Stimulated activated CD8-positive, alpha-beta memory T cell treated with anti-CD3 and anti-CD28 coated beads, Interleukin-4, amount 100 ng/mL, for 48 hours (primary cell): ENCODE results near the gene XRCC2.
A peak's percentile ranks its signal among the peaks of the same experiment; 100 is the strongest.
"Not testable (repeated sequence)": the region's sequence is repeated elsewhere in the genome, so short reads cannot be mapped to it uniquely, and the experiment has no call there.

ENCODE experiments used
- DNase-seq: peaks from one replicate; pipeline ENCODE4 v3.0.0-alpha.2; 2020

XRCC2 gene

GRCh38 chr7:152675759-152676636, at the start of gene XRCC2:
Gene XRCC2 (minus strand): TSS chr7:152676141. CDS start chr7:152676079, 62 bp downstream.
- peak; percentile 97 for DNase-seq

GRCh38 chr7:152723364-152723763, 47.4 kb upstream of the XRCC2 start:
- DNase-seq: no peak

DNA sequence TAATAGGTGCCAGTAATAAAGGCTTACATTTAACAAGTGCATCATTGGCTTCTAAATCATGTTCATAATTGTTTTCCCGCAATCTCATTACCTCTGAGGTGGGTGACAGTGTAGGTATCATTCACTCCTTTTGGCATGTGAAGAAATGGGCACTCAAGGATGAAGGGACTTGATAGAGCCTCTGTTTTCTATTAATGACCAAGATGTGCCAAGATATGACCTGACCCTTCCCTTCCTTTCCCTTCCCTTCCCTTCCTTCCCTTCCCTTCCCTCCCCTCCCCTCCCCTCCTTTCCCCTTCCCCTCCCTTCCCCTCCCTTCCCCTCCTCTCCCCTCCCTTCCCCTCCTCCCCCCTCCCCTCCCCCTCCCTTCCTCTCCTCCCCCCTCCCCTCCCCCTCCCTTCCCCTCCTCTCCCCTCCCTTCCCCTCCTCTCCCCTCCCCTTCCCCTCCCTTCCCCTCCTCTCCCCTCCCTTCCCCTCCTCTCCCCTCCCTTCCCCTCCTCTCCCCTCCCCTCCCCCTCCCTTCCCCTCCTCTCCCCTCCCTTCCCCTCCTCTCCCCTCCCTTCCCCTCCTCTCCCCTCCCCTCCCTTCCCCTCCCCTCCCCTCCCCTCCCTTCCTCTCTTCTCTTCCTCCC, 36.6 kb upstream of the XRCC2 start:
- DNase-seq: not testable (repeated sequence)

- no peak for DNase-seq
These were observed 35.6 kb upstream of the XRCC2 start for GRCh38 chr7:152711444-152711944.

DNA sequence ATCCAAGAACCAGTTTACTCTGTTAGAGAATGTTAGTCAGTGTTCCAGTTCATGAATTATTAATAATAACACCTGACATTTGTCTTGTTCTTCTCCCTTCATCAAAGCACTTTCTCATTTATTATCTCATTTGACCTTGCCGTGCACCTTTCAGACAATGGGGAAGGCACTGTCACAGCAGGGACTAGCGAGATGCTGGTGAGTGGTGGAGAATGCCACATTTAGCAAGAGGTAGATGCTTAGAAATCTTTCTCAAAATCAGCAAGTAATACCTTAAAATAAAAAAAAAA, 34.2 kb upstream of the XRCC2 start:
- no peak for DNase-seq

DNA sequence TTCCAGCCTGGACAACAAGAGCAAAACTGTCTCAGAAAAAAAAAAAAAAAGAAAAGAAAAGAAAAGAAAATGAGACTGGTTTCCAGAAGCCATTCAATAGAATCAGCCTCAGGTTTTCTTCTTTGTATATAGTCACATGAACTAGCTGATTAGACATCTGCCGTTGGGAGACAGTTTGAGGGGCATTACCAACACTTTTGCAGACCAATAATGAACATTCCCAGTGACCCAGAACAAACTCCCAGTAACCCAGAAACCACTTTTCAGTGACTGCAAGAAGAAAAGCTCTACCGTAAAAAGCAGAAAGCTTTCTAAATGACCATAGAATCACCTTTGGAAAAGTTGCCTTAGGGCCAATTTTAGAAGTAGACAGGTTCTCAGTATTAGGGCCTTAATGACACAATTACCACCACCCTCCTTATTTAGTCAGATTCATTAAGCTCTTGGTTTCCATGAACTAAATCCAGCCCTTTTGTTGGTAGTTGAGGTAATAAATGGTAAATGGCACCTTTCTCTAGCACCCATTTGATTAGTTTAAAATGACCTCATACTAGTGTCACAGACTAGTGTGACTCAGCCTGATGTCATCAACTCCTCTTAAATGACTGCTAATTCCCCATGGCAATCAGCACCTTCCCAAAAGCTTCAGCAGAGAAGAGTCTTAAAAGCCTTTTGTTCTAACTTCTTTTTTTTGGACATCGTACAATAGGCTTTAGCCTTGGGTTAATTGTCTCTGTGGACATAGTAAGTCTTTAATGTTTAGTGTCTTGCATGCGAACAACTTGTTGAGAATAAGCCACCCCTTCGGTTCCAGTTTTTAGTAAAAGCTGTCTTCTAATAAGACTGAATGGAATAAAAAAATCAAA, 33.6 kb upstream of the XRCC2 start:
- no peak for DNase-seq

GRCh38 chr7:152704796-152705384, 28.9 kb upstream of the XRCC2 start:
- no peak for DNase-seq

- no peak for DNase-seq
These were observed 23.1 kb upstream of the XRCC2 start for GRCh38 chr7:152699079-152699478.

- DNase-seq: not testable (repeated sequence)
These were observed 21.5 kb upstream of the XRCC2 start for GRCh38 chr7:152697268-152697974.

DNA sequence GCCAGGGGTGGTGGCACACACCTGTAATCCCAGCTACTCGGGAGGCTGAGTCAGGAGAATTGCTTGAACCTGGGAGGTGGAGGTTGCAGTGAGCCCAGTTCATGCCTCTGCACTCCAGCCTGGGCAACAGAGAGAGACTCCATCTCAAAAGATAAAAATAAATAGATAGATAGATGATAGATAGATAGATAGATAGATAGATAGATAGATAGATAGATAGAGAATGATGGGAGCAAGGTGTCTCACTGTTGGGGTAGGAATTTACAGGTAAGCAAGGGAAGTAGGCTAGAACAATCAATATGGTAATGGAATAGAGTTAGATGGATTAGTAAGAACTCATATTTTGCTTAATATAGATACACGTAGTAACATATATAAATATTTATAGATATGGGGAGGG, 16.3 kb upstream of the XRCC2 start:
- DNase-seq: not testable (repeated sequence)

- DNase-seq: no peak
These were observed 7.4 kb upstream of the XRCC2 start for GRCh38 chr7:152683297-152683696.

DNA sequence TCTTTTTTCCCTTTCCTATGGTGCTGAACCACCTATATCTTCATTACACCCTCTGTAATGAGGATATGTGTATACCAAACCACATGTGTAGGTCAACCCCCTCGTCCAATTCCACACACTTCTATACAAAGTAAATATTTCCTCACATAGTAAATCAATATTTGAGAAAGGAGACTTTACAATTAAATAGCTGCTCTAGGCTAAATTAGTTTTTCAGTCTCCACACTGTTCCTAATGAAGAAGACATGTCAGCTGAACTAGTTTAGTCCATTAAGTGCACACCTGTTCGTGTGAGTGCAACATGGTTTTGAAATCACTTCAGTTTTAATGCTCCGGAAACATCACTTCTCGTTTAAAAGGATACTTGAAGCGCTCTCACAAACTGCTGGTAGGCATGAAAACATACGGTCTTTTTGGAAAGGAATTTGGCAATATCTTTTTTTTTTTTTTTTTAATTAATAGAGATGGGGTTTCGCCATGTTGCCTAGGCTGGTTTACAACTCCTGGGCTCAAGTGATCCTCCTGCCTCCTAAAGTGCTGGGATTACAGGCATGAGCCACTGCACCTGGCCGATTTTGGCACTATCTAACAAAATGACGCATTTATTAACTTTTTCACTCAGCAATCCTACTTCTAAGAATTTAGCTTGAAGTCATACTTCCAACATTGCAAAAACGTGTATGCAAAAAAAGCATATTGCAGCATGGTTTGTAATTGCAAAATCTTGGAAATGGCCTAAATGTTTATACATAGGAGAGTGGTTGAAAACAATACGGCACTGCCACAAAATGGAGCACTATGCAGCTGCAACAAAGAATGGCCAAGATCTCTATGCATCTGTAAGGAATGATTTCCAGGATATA, 2.1 kb upstream of the XRCC2 start:
- DNase-seq: no peak

DNA sequence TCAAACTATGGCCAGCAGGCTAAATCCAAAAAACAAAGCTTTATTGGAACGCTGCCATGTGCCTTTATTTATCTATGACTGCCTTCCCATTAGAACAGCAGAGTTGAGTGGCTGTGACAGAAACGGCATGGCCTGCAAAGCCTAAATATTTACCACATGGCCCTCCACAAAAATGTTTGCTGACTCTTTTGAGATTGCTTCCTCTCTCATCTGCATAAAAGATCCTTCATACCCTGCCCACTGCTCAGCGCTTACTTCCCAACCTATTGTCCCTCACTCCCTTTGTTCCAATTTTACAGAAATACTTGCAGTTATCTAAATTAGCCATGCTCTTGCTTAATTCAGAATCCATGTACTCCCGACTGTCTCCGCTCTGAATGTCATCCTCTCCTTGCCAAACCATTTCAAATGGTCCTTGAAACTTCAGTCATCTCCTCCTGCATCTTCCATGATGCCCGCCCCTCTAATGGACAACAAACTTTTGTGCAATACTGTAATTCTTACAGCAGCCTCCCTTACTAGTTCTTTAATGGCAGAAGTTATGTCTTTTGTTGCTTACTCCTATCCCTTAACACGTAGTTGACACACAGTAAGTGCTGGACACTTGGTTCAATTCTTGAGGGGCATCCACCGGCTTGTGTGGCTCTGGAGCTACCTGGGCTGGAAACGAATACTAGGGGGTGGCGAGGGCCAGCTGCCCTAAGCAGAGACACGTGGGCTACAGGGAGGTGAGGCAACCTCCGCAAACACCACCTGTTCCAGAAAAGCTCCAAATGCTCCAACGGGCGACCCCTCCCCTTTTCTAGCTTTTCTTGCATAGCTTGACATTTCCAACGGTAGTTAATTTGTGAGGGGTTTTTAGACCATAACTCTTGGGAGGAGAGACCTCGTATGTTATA, 832 bp downstream of the XRCC2 start:
- DNase-seq: peak; percentile 43

DNA sequence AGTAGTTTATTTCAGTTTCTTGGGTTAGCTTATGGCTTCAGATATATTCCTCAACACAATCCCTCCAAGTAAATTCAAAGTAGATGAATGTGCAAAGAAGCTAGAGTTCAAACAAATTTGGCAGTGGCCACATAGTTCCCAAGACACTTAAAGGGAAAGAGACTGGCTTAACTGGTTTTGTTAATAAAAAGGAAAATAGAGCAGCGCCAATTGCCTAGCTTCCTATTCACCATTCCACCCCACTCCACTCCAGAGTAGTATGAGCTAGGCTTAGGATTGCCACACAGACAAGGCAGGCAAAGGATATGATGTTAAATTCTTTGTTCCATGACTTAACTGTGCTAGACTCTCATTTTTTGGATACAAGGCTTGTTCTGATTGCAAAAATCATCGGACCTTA, 2.0 kb downstream of the XRCC2 start:
- no peak for DNase-seq

DNA sequence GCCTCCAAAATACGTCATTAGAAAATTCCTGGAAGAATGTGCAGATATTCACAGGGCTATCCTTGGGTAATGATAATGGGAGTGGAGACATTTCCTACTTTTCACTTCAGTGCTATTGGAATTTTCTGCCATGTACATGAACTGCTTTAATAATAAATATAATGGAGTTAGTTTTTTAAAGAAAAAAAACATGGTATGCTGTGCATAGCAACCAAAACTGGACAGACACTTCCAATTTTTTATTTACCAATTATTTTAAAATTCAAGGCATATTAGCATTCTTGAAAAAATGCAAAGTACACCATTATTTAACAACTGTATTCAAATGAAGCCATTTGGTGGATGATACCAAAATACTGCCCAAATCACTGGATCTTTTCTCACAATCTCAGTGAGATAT, 3.3 kb downstream of the XRCC2 start:
- DNase-seq: no peak

DNA sequence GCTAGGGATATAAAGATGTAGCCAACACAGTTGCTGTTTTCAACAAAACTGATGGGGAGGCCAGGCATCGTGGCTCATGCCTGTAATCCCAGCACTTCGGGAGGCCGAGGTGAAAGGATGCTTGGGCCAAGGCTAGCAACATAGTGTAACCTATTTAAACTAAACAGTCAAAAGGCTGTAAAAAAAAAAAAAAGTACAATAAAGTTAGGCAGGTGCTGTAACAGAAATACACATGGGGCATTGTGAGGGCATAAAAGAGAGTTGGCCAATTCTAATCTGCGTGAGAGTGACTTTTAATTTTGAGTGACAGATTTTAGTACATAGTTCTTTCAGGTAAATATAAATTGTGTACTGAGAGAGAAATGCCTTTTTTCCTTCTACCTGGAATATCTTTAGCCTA, 6.2 kb downstream of the XRCC2 start:
- no peak for DNase-seq

- DNase-seq: no peak
These were observed 7.0 kb downstream of the XRCC2 start for GRCh38 chr7:152668975-152669374.

DNA sequence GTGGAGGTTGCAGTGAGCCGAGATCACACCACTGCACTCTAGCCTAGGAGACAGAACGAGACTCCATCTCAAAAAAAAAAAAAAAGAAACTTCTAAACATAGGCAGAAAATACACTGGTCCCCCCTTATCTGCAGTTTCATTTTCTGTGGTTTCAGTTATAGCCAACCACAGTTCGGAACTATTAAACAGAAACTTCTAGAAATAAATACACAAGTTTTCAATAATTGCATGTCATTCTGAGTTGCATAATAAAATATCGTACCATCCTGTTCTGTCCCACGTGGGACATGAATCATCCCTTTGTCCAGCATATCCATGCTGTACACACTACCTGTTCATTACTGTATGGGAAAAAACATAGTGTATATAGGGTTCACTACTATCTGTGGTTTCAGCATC, 8.0 kb downstream of the XRCC2 start:
- DNase-seq: no peak

GRCh38 chr7:152666078-152666477, 9.9 kb downstream of the XRCC2 start:
- DNase-seq: no peak

DNA sequence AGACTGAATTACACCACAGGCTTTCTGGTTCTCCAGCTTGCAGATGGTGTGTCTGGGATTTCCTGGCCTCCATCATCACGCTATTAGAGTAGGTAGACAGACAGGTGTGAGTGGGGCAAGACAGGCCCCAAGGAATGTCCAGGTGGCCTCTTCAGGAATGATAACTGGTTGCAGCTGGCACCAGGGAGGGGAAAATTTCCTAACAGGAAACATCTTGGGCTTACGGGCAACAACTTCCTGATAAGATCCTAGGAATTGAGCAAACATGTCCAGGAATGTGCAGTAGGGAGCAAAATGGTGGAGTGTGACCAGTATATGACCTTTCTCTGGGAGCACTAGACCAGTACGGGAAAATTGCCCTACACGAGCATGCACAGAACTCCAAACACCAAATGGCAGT, 11.3 kb downstream of the XRCC2 start:
- no peak for DNase-seq
